Left renal pelvis (tissue), 4 donors: Measurements from ENCODE around the gene CDC42BPB. TPM values are rescaled to one million over a fixed set of nuclear protein-coding genes. Genes with fewer than 3 reads are reported as not detected.

Source experiments
- DNase-seq, 4 donors: peaks; one replicate each; pipeline ENCODE4 v3.0.0-alpha.2; 2013; ENCODE audit warnings: low read depth in 4 of 4, low spot score in 3 of 4
- polyA plus RNA-seq, 4 donors: library from polyadenylated mRNA; unstranded; fragments of 120-200 nt; gene quantifications; one replicate each; pipeline ENCODE4 v1.2.1, GENCODE V29; 2013; ENCODE audit not compliant: insufficient read length in 4 of 4

CDC42BPB gene
- polyA plus RNA-seq, 4 donors, result 66.5 to 84.8 (median 74.8) TPM

GRCh38 chr14:102888748-102889147 lies 168.6 kb downstream of the CDC42BPB start:
- DNase-seq, result no peak

- DNase-seq, result no peak
These were observed 171.5 kb downstream of the CDC42BPB start for GRCh38 chr14:102885737-102886447.

- DNase-seq, result no peak
These were observed 173.8 kb downstream of the CDC42BPB start for GRCh38 chr14:102883554-102883953.

- no peak for DNase-seq
These were observed 174.2 kb downstream of the CDC42BPB start for GRCh38 chr14:102883089-102883541.

Other genes starting within 250 kb of the CDC42BPB start
- gene AMN, start 134.9 kb downstream of the CDC42BPB start, polyA plus RNA-seq, result 10 to 100 TPM in 3 of 4 donors, under 1 TPM in 1; 0.75 to 42.1 (median 20.2) TPM
- gene LBHD2, start 26.7 kb upstream of the CDC42BPB start, polyA plus RNA-seq, result not detected
- gene EXOC3L4, start 37.2 kb upstream of the CDC42BPB start, polyA plus RNA-seq, result 1 to 10 TPM in 2 of 4 donors, under 1 TPM in 2; 0.70 to 5.3 (median 1.8) TPM
- gene TNFAIP2, start 65.9 kb upstream of the CDC42BPB start, polyA plus RNA-seq, result 10 to 100 TPM; 31.7 to 52.7 (median 44.7) TPM